HepG2 (cell line): ENCODE measurements around the gene STK11. TPM values are rescaled to one million over a fixed set of nuclear protein-coding genes. Genes with fewer than 3 reads are reported as not detected.

Source experiments
- ASH2L ChIP-seq: fragments of 300-600, 200-600 bp; sonication (generic); IDR thresholded peaks from 2 replicates; pipeline ENCODE4 v1.7.0; 2017; ENCODE audit warnings: low read depth, mild to moderate bottlenecking, moderate library complexity, mixed read lengths, low read length; ENCODE audit not compliant: insufficient read length
- CBFB ChIP-seq: sonication (generic); formaldehyde crosslinking; IDR thresholded peaks from 2 replicates; pipeline ENCODE4 v1.4.0; 2020; ENCODE audit warnings: missing genetic modification reagents
- CREB1 ChIP-seq, 2 experiments: fragments of 450-650 bp in 1 of 2; IDR thresholded peaks; 2 replicates each; pipeline ENCODE4 v1.6.1; 2016 to 2017; ENCODE audit warnings: control low read depth in 1 of 2, mild to moderate bottlenecking in 1 of 2, missing compliant biosample characterization in 1 of 2, missing genetic modification characterization in 1 of 2
- HMG20A ChIP-seq: IDR thresholded peaks from 2 replicates; pipeline ENCODE4 v1.6.1; 2016; ENCODE audit warnings: borderline replicate concordance
- JUN ChIP-seq: sonication (generic); formaldehyde crosslinking; IDR thresholded peaks from 2 replicates; pipeline ENCODE4 v1.4.0; 2020; ENCODE audit warnings: mild to moderate bottlenecking, missing genetic modification reagents
- MAFG ChIP-seq: sonication (generic); formaldehyde crosslinking; IDR thresholded peaks from 2 replicates; pipeline ENCODE4 v1.5.1; 2020; ENCODE audit warnings: mild to moderate bottlenecking, missing genetic modification reagents
- NR2F6 ChIP-seq, 2 experiments: IDR thresholded peaks; 2 replicates each; pipeline ENCODE4 v1.6.1; 2016; ENCODE audit warnings: antibody characterized with exemption in 1 of 2, mild to moderate bottlenecking in 1 of 2
- PAWR ChIP-seq: sonication (generic); formaldehyde crosslinking; IDR thresholded peaks from 2 replicates; pipeline ENCODE4 v1.4.0; 2020; ENCODE audit warnings: missing genetic modification reagents, mild to moderate bottlenecking, borderline replicate concordance
- POLR2A ChIP-seq, 2 experiments: IDR thresholded peaks; 2 replicates each; pipeline ENCODE4 v1.6.1; 2011; ENCODE audit warnings: low read depth in 2 of 2, low read length in 2 of 2, mild to moderate bottlenecking in 1 of 2, moderate library complexity in 1 of 2; ENCODE audit not compliant: insufficient read depth in 1 of 2
- SRY ChIP-seq: sonication (generic); formaldehyde crosslinking; IDR thresholded peaks from 2 replicates; pipeline ENCODE4 v1.8.0; 2022; ENCODE audit warnings: mild to moderate bottlenecking, missing genetic modification reagents
- TBL1XR1 ChIP-seq: fragments of 150-350 bp; IDR thresholded peaks from 2 replicates; pipeline ENCODE4 v1.6.1; 2014; ENCODE audit warnings: borderline replicate concordance, low read length; ENCODE audit not compliant: partially characterized antibody
- ZFY ChIP-seq: sonication (generic); formaldehyde crosslinking; IDR thresholded peaks from 2 replicates; pipeline ENCODE4 v1.4.0; 2020; ENCODE audit warnings: missing genetic modification reagents
- ZNF768 ChIP-seq: sonication (generic); formaldehyde crosslinking; IDR thresholded peaks from 2 replicates; pipeline ENCODE4 v1.4.0; 2020; ENCODE audit warnings: missing genetic modification reagents
- ZNF772 ChIP-seq: sonication (generic); formaldehyde crosslinking; IDR thresholded peaks from 2 replicates; pipeline ENCODE4 v1.5.0; 2020; ENCODE audit warnings: mild to moderate bottlenecking, missing genetic modification reagents
- polyA plus RNA-seq, 8 experiments: library from polyadenylated mRNA; depleted of rRNA in 3 of 8; stranded (reverse) in 7 of 8; unstranded in 1 of 8; fragments of >200 nt; fragmentation: Illumina TruSeq in 4 of 8; extraction: Trizol in 4 of 8; gene quantifications; 2 replicates each; pipeline versions ENCODE4 v1.2.1 to v1.2.3, GENCODE V29; 2011 to 2016; ENCODE audit warnings: low read depth in 4 of 8, missing spikeins in 1 of 8, mixed read lengths in 1 of 8; ENCODE audit not compliant: insufficient read depth in 1 of 8
- total RNA-seq, 5 experiments: library from RNA; depleted of rRNA; stranded (reverse); fragments of >200 nt; fragmentation: Illumina TruSeq; extraction: Trizol; gene quantifications; 2 replicates each; pipeline ENCODE4 v1.2.3, GENCODE V29; 2016; ENCODE audit warnings: low read depth in 1 of 5
- TF ChIP-seq, protein P1 (sequence below): sonication (generic); formaldehyde crosslinking; IDR thresholded peaks from 2 replicates; pipeline ENCODE4 v1.5.1; 2020; ENCODE audit warnings: mild to moderate bottlenecking, moderate library complexity, missing genetic modification reagents
- TF ChIP-seq, protein P2 (sequence below): sonication (generic); formaldehyde crosslinking; IDR thresholded peaks from 2 replicates; pipeline ENCODE4 v1.4.0; 2020; ENCODE audit warnings: missing genetic modification reagents, borderline replicate concordance
- TF ChIP-seq, protein P3 (sequence below): sonication (generic); formaldehyde crosslinking; IDR thresholded peaks from 2 replicates; pipeline ENCODE4 v1.5.0; 2020; ENCODE audit warnings: missing genetic modification reagents
- TF ChIP-seq, protein P4 (sequence below): IDR thresholded peaks from 2 replicates; pipeline ENCODE4 v1.6.1; 2012; ENCODE audit warnings: low read depth, low read length, improper control_type of control experiment
- TF ChIP-seq, protein P5 (sequence below): sonication (generic); formaldehyde crosslinking; IDR thresholded peaks from 2 replicates; pipeline ENCODE4 v1.4.0; 2020; ENCODE audit warnings: mild to moderate bottlenecking, missing genetic modification reagents
- TF ChIP-seq, protein P6 (sequence below): IDR thresholded peaks from 2 replicates; pipeline ENCODE4 v1.6.1; 2016; ENCODE audit warnings: mild to moderate bottlenecking, missing biosample characterization, missing genetic modification reagents

STK11 gene
- total and polyA plus RNA-seq, 2 of the 13 experiments (the other 11 are each of a cell fraction or from before 2014, with no cell fraction given): 27.5 to 43.6 TPM

DNA sequence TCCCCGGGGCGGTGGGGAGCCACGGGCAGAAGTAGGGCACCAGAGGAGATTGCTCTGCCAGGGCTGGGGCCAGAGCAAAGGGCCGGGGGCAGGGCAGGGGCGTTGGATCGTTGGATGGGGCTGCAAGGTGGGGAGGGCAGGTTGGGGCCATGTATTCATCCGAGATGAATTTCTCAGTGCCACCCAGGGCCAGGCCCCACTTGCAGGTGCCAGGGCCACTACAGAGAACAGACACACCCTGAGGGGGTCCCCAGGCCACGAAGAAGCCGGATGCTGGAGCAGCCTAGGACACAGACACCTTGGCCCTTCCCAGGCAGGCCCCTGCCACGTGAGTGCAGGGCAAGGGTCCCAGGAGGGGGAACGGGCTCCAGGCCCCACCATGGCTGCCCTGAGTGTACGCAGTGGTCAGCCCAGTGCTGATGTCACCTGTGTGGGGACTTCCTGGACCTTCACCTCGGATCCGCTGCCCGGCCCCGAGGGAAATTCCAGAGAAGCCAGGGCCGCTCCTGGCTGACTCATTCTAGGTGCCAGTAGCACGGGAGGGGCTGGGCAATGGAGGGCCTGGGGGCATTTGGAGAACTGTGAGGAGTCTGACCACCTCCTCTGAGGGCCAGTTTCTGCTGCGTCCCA lies 21.9 kb upstream of the STK11 start (continued):
- TF ChIP-seq, protein P1, sequence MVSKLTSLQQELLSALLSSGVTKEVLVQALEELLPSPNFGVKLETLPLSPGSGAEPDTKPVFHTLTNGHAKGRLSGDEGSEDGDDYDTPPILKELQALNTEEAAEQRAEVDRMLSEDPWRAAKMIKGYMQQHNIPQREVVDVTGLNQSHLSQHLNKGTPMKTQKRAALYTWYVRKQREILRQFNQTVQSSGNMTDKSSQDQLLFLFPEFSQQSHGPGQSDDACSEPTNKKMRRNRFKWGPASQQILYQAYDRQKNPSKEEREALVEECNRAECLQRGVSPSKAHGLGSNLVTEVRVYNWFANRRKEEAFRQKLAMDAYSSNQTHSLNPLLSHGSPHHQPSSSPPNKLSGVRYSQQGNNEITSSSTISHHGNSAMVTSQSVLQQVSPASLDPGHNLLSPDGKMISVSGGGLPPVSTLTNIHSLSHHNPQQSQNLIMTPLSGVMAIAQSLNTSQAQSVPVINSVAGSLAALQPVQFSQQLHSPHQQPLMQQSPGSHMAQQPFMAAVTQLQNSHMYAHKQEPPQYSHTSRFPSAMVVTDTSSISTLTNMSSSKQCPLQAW (CRISPR knock-in tag): peak; percentile 82
- TF ChIP-seq MAFG (CRISPR knock-in tag) (no peak), SRY (CRISPR knock-in tag) (0 out of 2 replicates have a peak, but pooled peaks have one; percentile 32), TBL1XR1 (peak; percentile 33), JUN (CRISPR knock-in tag) (peak; percentile 50; the same call in 1 of the 2 replicates), ZNF768 (peak; percentile 53; the same call in 1 of the 2 replicates), PAWR (no peak), POLR2A (IDR thresholded peaks at IDR 0.05; ENCODE audit: insufficient read depth in 1 of 2, low read depth in 2 of 2, low read length in 2 of 2) (peak; percentile 30 to 62; a peak in 3 of 4 replicates), NR2F6 (IDR thresholded peaks at IDR 0.05) (peak; percentile 16; the same call in 1 of the 2 replicates), NR2F6 (CRISPR knock-in tag; IDR thresholded peaks at IDR 0.05) (peak; percentile 44; the same call in 1 of the 2 replicates), ASH2L (no peak), ZNF772 (CRISPR knock-in tag) (no peak), ZFY (CRISPR knock-in tag) (0 out of 2 replicates have a peak, but pooled peaks have one; percentile 32), CBFB (CRISPR knock-in tag) (no peak), HMG20A (CRISPR knock-in tag) (peak; percentile 21; the same call in 1 of the 2 replicates), CREB1 (IDR thresholded peaks at IDR 0.05) (peak; percentile 38; the same call in 1 of the 2 replicates), CREB1 (CRISPR knock-in tag; IDR thresholded peaks at IDR 0.05) (no peak)
- TF ChIP-seq, protein P2, sequence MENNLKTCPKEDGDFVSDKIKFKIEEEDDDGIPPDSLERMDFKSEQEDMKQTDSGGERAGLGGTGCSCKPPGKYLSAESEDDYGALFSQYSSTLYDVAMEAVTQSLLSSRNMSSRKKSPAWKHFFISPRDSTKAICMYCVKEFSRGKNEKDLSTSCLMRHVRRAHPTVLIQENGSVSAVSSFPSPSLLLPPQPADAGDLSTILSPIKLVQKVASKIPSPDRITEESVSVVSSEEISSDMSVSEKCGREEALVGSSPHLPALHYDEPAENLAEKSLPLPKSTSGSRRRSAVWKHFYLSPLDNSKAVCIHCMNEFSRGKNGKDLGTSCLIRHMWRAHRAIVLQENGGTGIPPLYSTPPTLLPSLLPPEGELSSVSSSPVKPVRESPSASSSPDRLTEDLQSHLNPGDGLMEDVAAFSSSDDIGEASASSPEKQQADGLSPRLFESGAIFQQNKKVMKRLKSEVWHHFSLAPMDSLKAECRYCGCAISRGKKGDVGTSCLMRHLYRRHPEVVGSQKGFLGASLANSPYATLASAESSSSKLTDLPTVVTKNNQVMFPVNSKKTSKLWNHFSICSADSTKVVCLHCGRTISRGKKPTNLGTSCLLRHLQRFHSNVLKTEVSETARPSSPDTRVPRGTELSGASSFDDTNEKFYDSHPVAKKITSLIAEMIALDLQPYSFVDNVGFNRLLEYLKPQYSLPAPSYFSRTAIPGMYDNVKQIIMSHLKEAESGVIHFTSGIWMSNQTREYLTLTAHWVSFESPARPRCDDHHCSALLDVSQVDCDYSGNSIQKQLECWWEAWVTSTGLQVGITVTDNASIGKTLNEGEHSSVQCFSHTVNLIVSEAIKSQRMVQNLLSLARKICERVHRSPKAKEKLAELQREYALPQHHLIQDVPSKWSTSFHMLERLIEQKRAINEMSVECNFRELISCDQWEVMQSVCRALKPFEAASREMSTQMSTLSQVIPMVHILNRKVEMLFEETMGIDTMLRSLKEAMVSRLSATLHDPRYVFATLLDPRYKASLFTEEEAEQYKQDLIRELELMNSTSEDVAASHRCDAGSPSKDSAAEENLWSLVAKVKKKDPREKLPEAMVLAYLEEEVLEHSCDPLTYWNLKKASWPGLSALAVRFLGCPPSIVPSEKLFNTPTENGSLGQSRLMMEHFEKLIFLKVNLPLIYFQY (CRISPR knock-in tag): 0 out of 2 replicates have a peak, but pooled peaks have one; percentile 40
- TF ChIP-seq, protein P3, sequence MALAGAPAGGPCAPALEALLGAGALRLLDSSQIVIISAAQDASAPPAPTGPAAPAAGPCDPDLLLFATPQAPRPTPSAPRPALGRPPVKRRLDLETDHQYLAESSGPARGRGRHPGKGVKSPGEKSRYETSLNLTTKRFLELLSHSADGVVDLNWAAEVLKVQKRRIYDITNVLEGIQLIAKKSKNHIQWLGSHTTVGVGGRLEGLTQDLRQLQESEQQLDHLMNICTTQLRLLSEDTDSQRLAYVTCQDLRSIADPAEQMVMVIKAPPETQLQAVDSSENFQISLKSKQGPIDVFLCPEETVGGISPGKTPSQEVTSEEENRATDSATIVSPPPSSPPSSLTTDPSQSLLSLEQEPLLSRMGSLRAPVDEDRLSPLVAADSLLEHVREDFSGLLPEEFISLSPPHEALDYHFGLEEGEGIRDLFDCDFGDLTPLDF (CRISPR knock-in tag): no peak
- TF ChIP-seq, protein P4, sequence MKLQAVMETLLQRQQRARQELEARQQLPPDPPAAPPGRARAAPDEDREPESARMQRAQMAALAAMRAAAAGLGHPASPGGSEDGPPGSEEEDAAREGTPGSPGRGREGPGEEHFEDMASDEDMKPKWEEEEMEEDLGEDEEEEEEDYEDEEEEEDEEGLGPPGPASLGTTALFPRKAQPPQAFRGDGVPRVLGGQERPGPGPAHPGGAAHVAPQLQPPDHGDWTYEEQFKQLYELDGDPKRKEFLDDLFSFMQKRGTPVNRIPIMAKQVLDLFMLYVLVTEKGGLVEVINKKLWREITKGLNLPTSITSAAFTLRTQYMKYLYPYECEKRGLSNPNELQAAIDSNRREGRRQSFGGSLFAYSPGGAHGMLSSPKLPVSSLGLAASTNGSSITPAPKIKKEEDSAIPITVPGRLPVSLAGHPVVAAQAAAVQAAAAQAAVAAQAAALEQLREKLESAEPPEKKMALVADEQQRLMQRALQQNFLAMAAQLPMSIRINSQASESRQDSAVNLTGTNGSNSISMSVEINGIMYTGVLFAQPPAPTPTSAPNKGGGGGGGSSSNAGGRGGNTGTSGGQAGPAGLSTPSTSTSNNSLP: peak; percentile 21; the same call in 1 of the 2 replicates
- TF ChIP-seq, protein P5, sequence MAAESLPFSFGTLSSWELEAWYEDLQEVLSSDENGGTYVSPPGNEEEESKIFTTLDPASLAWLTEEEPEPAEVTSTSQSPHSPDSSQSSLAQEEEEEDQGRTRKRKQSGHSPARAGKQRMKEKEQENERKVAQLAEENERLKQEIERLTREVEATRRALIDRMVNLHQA (CRISPR knock-in tag): no peak
- TF ChIP-seq, protein P6, sequence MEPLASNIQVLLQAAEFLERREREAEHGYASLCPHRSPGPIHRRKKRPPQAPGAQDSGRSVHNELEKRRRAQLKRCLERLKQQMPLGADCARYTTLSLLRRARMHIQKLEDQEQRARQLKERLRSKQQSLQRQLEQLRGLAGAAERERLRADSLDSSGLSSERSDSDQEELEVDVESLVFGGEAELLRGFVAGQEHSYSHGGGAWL (CRISPR knock-in tag): 0 out of 2 replicates have a peak, but pooled peaks have one; percentile 32
